ENCODE results near the gene KCNQ5. TPM values are rescaled to one million over a fixed set of nuclear protein-coding genes. Genes with fewer than 3 reads are reported as not detected.

Gene KCNQ5
- total and polyA plus RNA-seq, 10 of the 15 experiments (the other 5 are each of a cell fraction or from before 2014, with no cell fraction given): 0.60 to 16.2 (median 3.2) TPM

GRCh38 chr6:72626126-72626525 lies 4.3 kb downstream of the KCNQ5 start (continued):
- TF ChIP-seq USF1 (IDR thresholded peaks at IDR 0.05; ENCODE audit: borderline replicate concordance, extremely low read length, insufficient read depth, low read depth, low read length) (no peak), PAX8 (IDR thresholded peaks at IDR 0.05) (no peak), MEF2A (IDR thresholded peaks at IDR 0.05; ENCODE audit: insufficient read depth, low read depth, low read length) (0 out of 2 replicates have a peak, but pooled peaks have one; percentile 10), ZNF217 (IDR thresholded peaks at IDR 0.05) (peak; percentile 54; the same call in 1 of the 2 replicates), NRF1 (conservative IDR thresholded peaks at IDR 0.05; ENCODE audit: low read depth, low read length) (no peak), NFXL1 (IDR thresholded peaks at IDR 0.05; ENCODE audit: borderline replicate concordance) (no peak), IKZF2 (IDR thresholded peaks at IDR 0.05) (peak; percentile 75 to 82), BHLHE40 (IDR thresholded peaks at IDR 0.05; ENCODE audit: borderline replicate concordance in 1 of 2, low read depth in 2 of 2, low read length in 1 of 2) (0 out of 4 replicates have a peak, but pooled peaks of 1 of the 2 experiments have one; percentile 31), CUX1 (IDR thresholded peaks at IDR 0.05; ENCODE audit: insufficient replicate concordance, low read depth, low read length) (no peak), SKIL (IDR thresholded peaks at IDR 0.05; ENCODE audit: low read depth, poor library complexity, severe bottlenecking) (peak; percentile 62), ATF2 (IDR thresholded peaks at IDR 0.05; ENCODE audit: low read length) (peak; percentile 84), FOXK2 (IDR thresholded peaks at IDR 0.05) (no peak), TARDBP (IDR thresholded peaks at IDR 0.05; ENCODE audit: borderline replicate concordance) (no peak), BCLAF1 (IDR thresholded peaks at IDR 0.05) (no peak), ZNF384 (IDR thresholded peaks at IDR 0.05; ENCODE audit: borderline replicate concordance, low read depth, low read length) (no peak)
- TF ChIP-seq, protein P1, sequence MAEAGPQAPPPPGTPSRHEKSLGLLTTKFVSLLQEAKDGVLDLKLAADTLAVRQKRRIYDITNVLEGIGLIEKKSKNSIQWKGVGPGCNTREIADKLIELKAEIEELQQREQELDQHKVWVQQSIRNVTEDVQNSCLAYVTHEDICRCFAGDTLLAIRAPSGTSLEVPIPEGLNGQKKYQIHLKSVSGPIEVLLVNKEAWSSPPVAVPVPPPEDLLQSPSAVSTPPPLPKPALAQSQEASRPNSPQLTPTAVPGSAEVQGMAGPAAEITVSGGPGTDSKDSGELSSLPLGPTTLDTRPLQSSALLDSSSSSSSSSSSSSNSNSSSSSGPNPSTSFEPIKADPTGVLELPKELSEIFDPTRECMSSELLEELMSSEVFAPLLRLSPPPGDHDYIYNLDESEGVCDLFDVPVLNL (IDR thresholded peaks at IDR 0.05; ENCODE audit: low read depth, low read length): no peak

Measured in GM12878 (cell line).